ENCODE data around the gene NDE1. TPM values are rescaled to one million over a fixed set of nuclear protein-coding genes. Genes with fewer than 3 reads are reported as not detected.

Gene NDE1
- total RNA-seq, 1 donor from 2014 or later, result 31.4 TPM

- DNase-seq (ENCODE audit: low read depth) (no peak), FAIRE-seq (no peak)
- no peaks in the 10 kb centered on the region for H3K27me3 Mint-ChIP-seq (ENCODE audit: low read depth, unreplicated experiment)
- Histone ChIP-seq H3K27me3 (ENCODE audit: insufficient read depth, low read length) (no peaks in the 10 kb centered on the region), H3K4me2 (ENCODE audit: low read length) (no peak overlapping the region), H3K79me2 (ENCODE audit: insufficient read depth, low read length) (no peaks in the 10 kb centered on the region), H2AFZ (ENCODE audit: low read depth, low read length) (no peak overlapping the region), H3K27ac (ENCODE audit: low read depth, low read length) (no peak overlapping the region), H3K4me3 (ENCODE audit: insufficient read depth, low read depth, low read length) (no peak overlapping the region), H3K9ac (ENCODE audit: low read length) (no peak overlapping the region), H4K20me1 (ENCODE audit: insufficient read depth, low read length) (no peaks in the 10 kb centered on the region), H3K9me3 (ENCODE audit: insufficient read depth, low read depth, low read length) (no peaks in the 10 kb centered on the region), H3K36me3 (ENCODE audit: insufficient read depth, low read length) (peaks cover 52% of the 10 kb centered on the region), H3K4me1 (ENCODE audit: insufficient read depth, low read length) (peaks cover 16% of the 10 kb centered on the region)
- no peak overlapping the region for H3K27ac Mint-ChIP-seq (ENCODE audit: unreplicated experiment)
- peaks cover 5% of the 10 kb centered on the region for H3K4me1 Mint-ChIP-seq (ENCODE audit: low read depth, unreplicated experiment)
- H3K36me3 Mint-ChIP-seq (ENCODE audit: low read depth, unreplicated experiment), result peaks cover 38% of the 10 kb centered on the region
- no peak overlapping the region for H3K4me3 Mint-ChIP-seq (ENCODE audit: unreplicated experiment)
- H3K9me3 Mint-ChIP-seq (ENCODE audit: unreplicated experiment), result no peaks in the 10 kb centered on the region
- TF ChIP-seq CTCF (IDR thresholded peaks at IDR 0.05; ENCODE audit: insufficient read depth, low read depth, low read length), result no peak
- no peak for TF ChIP-seq EZH2 (IDR thresholded peaks at IDR 0.05; ENCODE audit: insufficient read depth, low read length)
Observed at GRCh38 chr16:15621456-15621855, 28.6 kb upstream of the NDE1 start.

- no peaks in the 10 kb centered on the region for H3K79me2 ChIP-seq (ENCODE audit: insufficient read depth, low read length)
- no peaks in the 10 kb centered on the region for H3K27me3 Mint-ChIP-seq (ENCODE audit: low read depth, unreplicated experiment)
- no peaks in the 10 kb centered on the region for H3K27me3 ChIP-seq (ENCODE audit: insufficient read depth, low read length)
- no peaks in the 10 kb centered on the region for H3K9me3 Mint-ChIP-seq (ENCODE audit: unreplicated experiment)
- no peaks in the 10 kb centered on the region for H3K9me3 ChIP-seq (ENCODE audit: insufficient read depth, low read depth, low read length)
- H3K27ac Mint-ChIP-seq (ENCODE audit: unreplicated experiment), result no peak overlapping the region
- no peak overlapping the region for H3K9ac ChIP-seq (ENCODE audit: low read length)
- DNase-seq (ENCODE audit: low read depth) (no peak), FAIRE-seq (no peak)
- no peak overlapping the region for H3K27ac ChIP-seq (ENCODE audit: low read depth, low read length)
- H3K4me1 ChIP-seq (ENCODE audit: insufficient read depth, low read length), result peaks cover 16% of the 10 kb centered on the region
- H3K36me3 ChIP-seq (ENCODE audit: insufficient read depth, low read length), result peaks cover 49% of the 10 kb centered on the region
- no peak overlapping the region for H2AFZ ChIP-seq (ENCODE audit: low read depth, low read length)
- no peak overlapping the region for H3K4me3 Mint-ChIP-seq (ENCODE audit: unreplicated experiment)
- peaks cover 34% of the 10 kb centered on the region for H3K36me3 Mint-ChIP-seq (ENCODE audit: low read depth, unreplicated experiment)
- TF ChIP-seq CTCF (IDR thresholded peaks at IDR 0.05; ENCODE audit: insufficient read depth, low read depth, low read length) (no peak), EZH2 (IDR thresholded peaks at IDR 0.05; ENCODE audit: insufficient read depth, low read length) (no peak)
- H3K4me3 ChIP-seq (ENCODE audit: insufficient read depth, low read depth, low read length), result no peak overlapping the region
- no peak overlapping the region for H3K4me2 ChIP-seq (ENCODE audit: low read length)
- no peaks in the 10 kb centered on the region for H4K20me1 ChIP-seq (ENCODE audit: insufficient read depth, low read length)
- H3K4me1 Mint-ChIP-seq (ENCODE audit: low read depth, unreplicated experiment), result peaks cover 5% of the 10 kb centered on the region
Observed at GRCh38 chr16:15621889-15622288, 28.2 kb upstream of the NDE1 start.

GRCh38 chr16:15631730-15632409 is 18.2 kb upstream of the NDE1 start:
- no peak overlapping the region for H3K4me2 ChIP-seq (ENCODE audit: low read length)
- Mint-ChIP-seq H3K4me3 (ENCODE audit: unreplicated experiment) (no peak overlapping the region), H3K27ac (ENCODE audit: unreplicated experiment) (no peak overlapping the region), H3K27me3 (ENCODE audit: low read depth, unreplicated experiment) (no peaks in the 10 kb centered on the region), H3K36me3 (ENCODE audit: low read depth, unreplicated experiment) (peaks cover 18% of the 10 kb centered on the region), H3K9me3 (ENCODE audit: unreplicated experiment) (no peaks in the 10 kb centered on the region), H3K4me1 (ENCODE audit: low read depth, unreplicated experiment) (no peaks in the 10 kb centered on the region)
- H2AFZ ChIP-seq (ENCODE audit: low read depth, low read length), result no peak overlapping the region
- peaks cover 45% of the 10 kb centered on the region for H3K36me3 ChIP-seq (ENCODE audit: insufficient read depth, low read length)
- peaks cover 4% of the 10 kb centered on the region for H3K79me2 ChIP-seq (ENCODE audit: insufficient read depth, low read length)
- FAIRE-seq (no peak), DNase-seq (ENCODE audit: low read depth) (no peak)
- no peak overlapping the region for H3K27ac ChIP-seq (ENCODE audit: low read depth, low read length)
- no peak for TF ChIP-seq EZH2 (IDR thresholded peaks at IDR 0.05; ENCODE audit: insufficient read depth, low read length)
- no peak for TF ChIP-seq CTCF (IDR thresholded peaks at IDR 0.05; ENCODE audit: insufficient read depth, low read depth, low read length)
- H3K9me3 ChIP-seq (ENCODE audit: insufficient read depth, low read depth, low read length), result no peaks in the 10 kb centered on the region
- H3K4me3 ChIP-seq (ENCODE audit: insufficient read depth, low read depth, low read length), result no peak overlapping the region
- H3K4me1 ChIP-seq (ENCODE audit: insufficient read depth, low read length), result no peaks in the 10 kb centered on the region
- no peaks in the 10 kb centered on the region for H4K20me1 ChIP-seq (ENCODE audit: insufficient read depth, low read length)
- H3K9ac ChIP-seq (ENCODE audit: low read length), result no peak overlapping the region
- H3K27me3 ChIP-seq (ENCODE audit: insufficient read depth, low read length), result no peaks in the 10 kb centered on the region
